ENCODE results near the gene JADE2.
A peak's percentile ranks its signal among the peaks of the same experiment; 100 is the strongest.

The JADE2 gene

DNA sequence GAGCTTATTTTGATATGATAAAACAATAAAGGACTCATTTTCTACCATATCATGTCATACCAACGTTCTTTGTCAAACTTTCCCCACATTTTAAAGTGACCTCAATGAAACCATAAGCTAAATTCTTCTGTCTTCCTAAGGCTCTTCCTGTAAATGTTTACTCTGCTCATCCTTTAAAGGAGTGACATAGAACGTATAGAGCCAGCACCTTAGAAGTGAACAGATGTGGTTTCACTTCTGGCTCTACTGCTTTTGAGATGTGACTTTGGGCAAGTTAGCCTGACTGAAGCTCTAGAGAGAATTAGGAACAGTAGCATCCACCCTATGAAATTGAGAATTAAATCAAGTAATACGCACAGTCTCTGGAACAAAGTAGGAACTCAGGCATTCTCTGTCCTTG lies 83.1 kb downstream of the JADE2 start:
- TF ChIP-seq, protein P1, sequence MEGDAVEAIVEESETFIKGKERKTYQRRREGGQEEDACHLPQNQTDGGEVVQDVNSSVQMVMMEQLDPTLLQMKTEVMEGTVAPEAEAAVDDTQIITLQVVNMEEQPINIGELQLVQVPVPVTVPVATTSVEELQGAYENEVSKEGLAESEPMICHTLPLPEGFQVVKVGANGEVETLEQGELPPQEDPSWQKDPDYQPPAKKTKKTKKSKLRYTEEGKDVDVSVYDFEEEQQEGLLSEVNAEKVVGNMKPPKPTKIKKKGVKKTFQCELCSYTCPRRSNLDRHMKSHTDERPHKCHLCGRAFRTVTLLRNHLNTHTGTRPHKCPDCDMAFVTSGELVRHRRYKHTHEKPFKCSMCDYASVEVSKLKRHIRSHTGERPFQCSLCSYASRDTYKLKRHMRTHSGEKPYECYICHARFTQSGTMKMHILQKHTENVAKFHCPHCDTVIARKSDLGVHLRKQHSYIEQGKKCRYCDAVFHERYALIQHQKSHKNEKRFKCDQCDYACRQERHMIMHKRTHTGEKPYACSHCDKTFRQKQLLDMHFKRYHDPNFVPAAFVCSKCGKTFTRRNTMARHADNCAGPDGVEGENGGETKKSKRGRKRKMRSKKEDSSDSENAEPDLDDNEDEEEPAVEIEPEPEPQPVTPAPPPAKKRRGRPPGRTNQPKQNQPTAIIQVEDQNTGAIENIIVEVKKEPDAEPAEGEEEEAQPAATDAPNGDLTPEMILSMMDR (IDR thresholded peaks at IDR 0.05; ENCODE audit: borderline replicate concordance, control extremely low read depth, extremely low read depth, insufficient read depth, missing control alignments): no peak
- in situ Hi-C loops (cut with MboI; ENCODE audit: low sequenced_read_pairs, unreplicated experiment): no loop called here
- no peak for DNase-seq (ENCODE audit: low spot score)

DNA sequence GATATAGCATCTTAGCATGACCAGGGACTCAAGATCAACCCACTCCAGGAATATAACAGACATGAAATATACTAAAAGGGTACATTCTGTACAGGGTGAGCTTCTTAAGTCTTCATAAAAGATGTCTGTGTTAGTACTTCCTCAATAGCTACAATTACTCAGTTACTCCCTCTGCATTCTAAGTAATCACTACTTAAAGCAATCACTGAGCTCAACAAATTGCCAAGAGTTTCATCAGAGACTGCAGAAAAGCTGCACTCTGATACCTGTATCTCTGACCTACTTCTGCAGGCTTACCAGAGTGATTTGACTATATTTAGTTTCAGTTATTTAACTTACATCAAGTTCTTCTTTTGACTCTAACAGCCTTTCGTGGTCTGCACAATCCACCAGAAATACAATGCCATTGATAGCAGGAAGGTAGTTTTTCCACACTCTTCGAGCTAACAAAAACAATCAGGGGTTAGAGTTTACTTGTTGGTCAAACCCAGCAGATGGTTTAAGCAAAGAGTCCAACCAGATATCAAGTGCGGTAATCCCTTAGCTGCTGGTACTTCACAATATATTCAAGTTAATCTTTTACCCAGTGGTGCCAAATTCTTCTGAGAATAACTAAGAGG lies 83.9 kb downstream of the JADE2 start:
- in situ Hi-C loops (cut with MboI; ENCODE audit: low sequenced_read_pairs, unreplicated experiment): no loop called here
- TF ChIP-seq, protein P1 (IDR thresholded peaks at IDR 0.05; ENCODE audit: borderline replicate concordance, control extremely low read depth, extremely low read depth, insufficient read depth, missing control alignments): no peak
- DNase-seq (ENCODE audit: low spot score): peak; percentile 41

DNA sequence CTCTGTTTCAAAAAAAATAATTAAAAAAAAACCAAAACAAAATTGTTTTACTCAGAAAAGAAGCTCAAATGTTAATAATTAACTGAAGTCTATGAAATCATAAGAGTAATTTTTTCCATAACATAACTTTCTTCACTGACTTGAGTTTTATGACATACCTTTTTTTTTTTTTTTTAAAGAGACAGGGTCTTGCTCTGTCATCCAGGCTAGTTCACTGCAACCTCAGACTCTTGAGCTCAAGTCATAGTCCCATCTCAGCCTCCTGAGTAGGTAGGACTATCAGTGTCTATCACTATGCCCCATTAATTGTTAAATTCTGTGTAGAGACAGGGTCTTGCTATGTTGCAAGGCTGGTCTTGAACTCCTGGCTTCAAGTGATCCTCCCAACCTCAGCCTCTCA lies 85.3 kb downstream of the JADE2 start:
- no peak for DNase-seq (ENCODE audit: low spot score)
- in situ Hi-C loops (cut with MboI; ENCODE audit: low sequenced_read_pairs, unreplicated experiment): no loop called here
- TF ChIP-seq, protein P1 (IDR thresholded peaks at IDR 0.05; ENCODE audit: borderline replicate concordance, control extremely low read depth, extremely low read depth, insufficient read depth, missing control alignments): no peak

DNA sequence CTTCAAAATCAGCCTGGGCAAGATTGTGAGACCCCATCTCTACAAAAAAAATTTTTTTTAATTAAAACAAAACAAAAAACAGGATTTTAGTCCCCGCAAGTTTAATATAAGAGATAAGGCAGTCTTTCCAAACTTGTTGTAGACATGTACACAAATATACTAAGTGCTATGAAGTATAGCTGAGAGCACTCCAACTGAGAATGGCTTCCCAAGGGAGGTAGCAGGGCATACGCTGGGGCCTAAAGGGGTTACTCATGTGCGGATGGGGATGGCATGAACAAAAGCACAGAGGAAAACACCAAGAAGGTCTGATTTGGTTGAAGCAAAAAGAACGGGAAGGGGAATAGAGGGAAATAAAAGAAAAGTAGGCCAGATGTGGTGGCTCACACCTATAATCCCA lies 86.0 kb downstream of the JADE2 start:
- DNase-seq (ENCODE audit: low spot score): no peak
- in situ Hi-C loops (cut with MboI; ENCODE audit: low sequenced_read_pairs, unreplicated experiment): no loop called here
- TF ChIP-seq, protein P1 (IDR thresholded peaks at IDR 0.05; ENCODE audit: borderline replicate concordance, control extremely low read depth, extremely low read depth, insufficient read depth, missing control alignments): no peak

DNA sequence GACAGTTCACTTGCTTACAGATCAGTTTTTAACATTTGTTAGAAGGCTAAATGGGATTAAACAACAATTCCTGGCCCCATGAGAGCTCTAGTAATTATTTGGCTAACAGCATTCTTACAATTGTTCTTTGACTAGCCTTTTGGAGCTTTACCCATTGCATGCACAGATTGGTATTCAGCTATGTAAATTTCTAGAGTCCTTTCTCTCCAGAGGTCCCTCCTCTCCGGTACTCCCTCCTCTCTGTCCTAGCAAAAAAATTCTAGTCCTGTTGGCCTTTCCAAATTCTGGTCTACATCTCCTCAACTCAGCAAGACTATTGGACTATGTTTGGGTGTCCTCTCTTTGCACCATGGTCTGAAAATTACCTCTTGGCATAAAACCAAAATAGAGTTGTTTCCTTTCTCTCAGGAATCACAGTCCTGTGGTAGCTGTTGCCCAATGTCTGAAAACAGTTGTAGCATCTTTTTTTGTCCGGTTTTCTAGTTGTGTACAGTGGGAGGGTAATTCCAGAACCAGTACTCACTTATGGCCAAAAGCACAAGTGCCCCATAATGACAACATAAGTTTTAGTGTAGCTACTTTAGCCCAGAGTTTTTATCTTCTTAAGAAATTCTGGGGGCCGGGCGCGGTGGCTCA lies 89.1 kb downstream of the JADE2 start:
- TF ChIP-seq, protein P1 (IDR thresholded peaks at IDR 0.05; ENCODE audit: borderline replicate concordance, control extremely low read depth, extremely low read depth, insufficient read depth, missing control alignments): no peak
- in situ Hi-C loops (cut with MboI; ENCODE audit: low sequenced_read_pairs, unreplicated experiment): no loop called here
- no peak for DNase-seq (ENCODE audit: low spot score)

DNA sequence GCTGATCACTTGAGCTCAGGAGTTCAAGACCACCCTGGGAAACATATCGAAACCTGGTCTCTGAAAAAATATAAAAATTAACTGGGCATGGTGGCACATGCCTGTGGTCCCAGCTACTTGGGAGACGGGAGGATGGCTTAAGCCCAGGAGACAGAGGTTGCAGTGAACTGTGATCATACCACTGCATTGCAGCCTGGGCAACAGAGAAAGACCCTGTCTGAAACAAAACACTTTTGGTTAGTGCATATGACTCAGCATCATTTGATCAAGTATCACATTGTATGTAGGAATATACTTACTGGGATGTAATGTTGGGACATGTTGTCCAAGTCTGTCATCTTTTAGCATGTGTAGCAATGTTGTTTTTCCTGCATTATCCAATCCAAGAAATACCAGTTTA lies 95.2 kb downstream of the JADE2 start:
- in situ Hi-C loops (cut with MboI; ENCODE audit: low sequenced_read_pairs, unreplicated experiment): no loop called here
- no peak for DNase-seq (ENCODE audit: low spot score)
- TF ChIP-seq, protein P1 (IDR thresholded peaks at IDR 0.05; ENCODE audit: borderline replicate concordance, control extremely low read depth, extremely low read depth, insufficient read depth, missing control alignments): no peak
